GM18858 (cell line): Measurements from ENCODE around the gene ACTL8.

ENCODE experiments used
- ATAC-seq: cut with Tn5 transposase; IDR thresholded peaks from one replicate; pipeline ENCODE4 v1.9.1; 2021; ENCODE audit not compliant: unreplicated experiment

Gene ACTL8, protein sequence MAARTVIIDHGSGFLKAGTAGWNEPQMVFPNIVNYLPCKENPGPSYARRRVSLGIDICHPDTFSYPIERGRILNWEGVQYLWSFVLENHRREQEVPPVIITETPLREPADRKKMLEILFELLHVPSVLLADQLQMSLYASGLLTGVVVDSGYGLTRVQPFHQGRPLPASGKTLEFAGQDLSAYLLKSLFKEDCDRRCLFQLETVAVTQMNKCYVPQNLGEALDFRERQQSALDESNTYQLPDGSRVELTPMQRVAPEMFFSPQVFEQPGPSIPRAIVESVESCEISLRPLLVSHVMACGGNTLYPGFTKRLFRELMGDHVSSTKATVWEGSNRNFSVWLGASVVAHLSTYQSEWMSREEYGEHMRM

GRCh38 chr1:17755120-17755519, at the start of gene ACTL8:
ACTL8 (plus strand) TSS chr1:17755333; CDS start chr1:17823009, 67,676 bp downstream.
- ATAC-seq, result no peak

- no peak for ATAC-seq
Observed at GRCh38 chr1:17706445-17706844, 48.7 kb upstream of the ACTL8 start.

DNA sequence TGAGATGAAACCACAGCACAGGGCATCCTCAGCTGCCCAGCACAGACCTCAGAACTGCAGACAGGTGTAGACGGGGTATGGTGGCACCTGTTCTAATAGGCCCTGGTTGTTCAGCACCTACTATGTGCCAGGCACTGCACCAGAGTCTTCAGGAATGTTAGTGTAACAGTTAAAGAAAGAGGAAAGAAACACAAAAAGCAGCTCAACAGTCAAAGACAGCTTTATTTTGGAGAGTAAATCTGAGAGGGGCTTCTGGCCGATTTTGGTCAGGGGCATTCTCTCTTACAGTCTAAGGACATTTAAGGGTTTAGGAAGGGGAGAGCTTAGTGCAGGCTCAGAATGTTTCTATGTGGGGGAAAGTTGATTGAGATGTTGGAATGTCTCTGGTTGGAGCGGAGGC, 45.2 kb upstream of the ACTL8 start:
- no peak for ATAC-seq

DNA sequence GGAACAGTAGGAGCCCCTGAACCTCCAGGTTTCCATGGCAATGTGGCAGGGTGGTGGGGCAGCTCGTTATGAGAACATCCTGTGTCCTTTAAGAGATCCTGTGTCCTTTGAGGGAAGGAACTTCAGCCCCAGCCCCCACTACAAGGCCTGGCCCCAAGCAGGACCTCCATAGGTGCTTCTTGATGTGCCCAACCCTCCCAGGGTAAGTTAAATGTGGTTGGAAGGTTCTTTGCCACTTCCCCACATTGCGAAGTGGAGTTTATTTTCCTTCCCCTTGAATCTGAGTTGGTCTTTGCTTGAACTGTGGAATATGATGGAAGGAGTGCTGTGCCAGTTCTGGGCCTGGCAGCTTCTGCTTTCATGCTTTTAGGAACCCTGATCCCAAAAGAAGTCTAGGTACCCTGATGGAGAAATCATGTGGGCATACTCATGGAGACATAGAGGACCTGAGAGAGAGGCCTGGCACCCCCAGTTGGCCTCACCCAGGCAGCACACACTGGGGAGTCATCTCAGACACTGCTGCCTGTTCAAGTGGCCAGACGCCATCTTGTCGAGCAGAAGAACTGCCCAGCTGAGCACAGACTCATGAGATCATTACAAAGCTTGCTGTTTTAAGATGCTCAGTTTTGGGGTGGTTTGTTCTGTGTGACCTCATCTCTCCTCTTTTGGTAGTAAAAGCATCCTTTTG, 44.1 kb upstream of the ACTL8 start:
- ATAC-seq, result no peak

DNA sequence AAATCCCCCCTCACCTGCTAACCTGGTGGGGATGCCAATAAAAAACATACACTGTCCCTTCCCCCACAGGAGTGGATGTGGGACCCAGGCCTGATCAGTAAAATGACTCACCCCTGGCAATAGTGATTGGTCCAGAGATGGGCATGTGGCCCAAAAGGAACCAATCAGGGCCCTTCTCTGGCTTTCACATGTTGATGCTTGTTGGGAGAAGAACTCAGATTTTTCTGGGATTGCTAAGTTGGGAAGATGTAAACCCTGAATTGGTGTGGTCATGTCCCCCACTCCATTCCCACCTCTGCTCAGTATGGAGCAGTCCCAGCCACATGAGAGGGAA, 43.6 kb upstream of the ACTL8 start:
- no peak for ATAC-seq

- no peak for ATAC-seq
Observed at GRCh38 chr1:17711941-17712340, 43.2 kb upstream of the ACTL8 start.

GRCh38 chr1:17713993-17714392, 41.1 kb upstream of the ACTL8 start:
- ATAC-seq, result no peak

- ATAC-seq, result no peak
Observed at GRCh38 chr1:17717594-17718535, 37.3 kb upstream of the ACTL8 start.

- no peak for ATAC-seq
Observed at GRCh38 chr1:17719874-17720273, 35.3 kb upstream of the ACTL8 start.

DNA sequence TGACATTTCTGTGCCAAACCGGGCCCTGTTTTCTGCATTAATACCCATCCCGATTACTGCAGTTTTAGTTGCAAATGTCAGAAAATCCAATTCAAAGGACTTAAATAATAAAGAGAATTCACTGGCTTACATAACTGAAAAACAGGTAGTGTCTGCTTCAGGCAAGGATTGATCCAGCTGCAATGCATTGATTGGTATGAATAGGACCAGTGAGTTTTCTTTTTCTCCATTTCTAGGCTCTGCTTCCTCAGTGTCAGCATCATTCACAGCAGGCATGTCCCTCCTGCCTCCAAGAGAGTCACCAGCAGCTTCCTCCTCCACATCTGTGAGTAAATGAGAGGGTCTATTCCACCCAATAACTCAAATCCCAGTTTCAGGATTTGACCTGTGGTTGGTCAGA, 33.7 kb upstream of the ACTL8 start:
- ATAC-seq, result no peak

GRCh38 chr1:17723684-17724083, 31.4 kb upstream of the ACTL8 start:
- ATAC-seq, result no peak

DNA sequence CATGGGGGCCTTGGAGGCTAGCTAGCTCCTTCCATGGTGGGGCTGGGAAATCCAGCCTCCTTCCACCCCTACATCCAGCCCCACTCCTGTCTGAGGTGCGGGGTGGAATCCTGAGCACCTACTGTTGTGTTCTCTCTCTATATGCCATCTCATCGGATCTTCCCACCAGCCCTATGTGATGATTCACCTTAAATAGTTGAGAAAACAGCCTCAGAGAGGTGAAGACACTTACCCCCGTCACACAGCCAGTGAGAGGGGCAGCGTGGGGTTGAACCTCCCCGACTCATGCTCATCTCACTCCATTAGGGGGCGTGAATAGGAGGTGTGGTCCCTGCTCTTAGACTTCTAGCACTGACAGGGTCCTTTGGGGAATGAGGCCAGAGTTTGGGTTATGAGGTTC, 31.0 kb upstream of the ACTL8 start:
- no peak for ATAC-seq

DNA sequence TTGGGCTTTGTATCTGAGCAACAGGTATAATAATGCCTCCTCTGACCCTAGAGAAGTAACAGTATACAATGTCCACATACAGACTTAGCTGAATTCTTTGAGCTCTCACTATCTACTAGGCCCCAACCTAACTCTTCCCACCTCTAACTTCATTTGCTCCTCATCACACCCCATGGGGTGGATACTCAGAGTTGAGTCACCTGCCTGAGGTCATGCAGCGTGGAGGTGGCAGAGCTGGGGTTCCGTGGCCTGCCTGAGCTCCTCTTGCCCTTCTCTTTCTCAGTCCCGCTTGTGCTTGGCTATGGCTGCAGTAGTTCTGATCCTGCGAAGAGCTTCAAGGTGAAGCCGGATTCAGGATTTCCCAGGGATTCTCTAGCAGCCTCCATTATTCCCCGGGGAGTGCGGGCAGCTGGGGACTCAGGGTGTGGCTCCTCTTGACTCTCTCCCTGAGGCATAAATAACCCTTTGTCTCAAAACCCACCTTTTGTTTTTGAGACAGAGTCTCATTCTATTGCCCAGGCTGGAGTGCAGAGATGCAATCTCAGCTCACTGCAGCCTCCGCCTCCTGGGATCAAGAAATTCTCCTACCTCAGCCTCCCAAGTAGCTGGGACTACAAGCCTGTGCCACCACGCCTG, 29.9 kb upstream of the ACTL8 start:
- no peak for ATAC-seq

- ATAC-seq, result no peak
Observed at GRCh38 chr1:17725811-17726582, 29.1 kb upstream of the ACTL8 start.

- ATAC-seq, result no peak
Observed at GRCh38 chr1:17728123-17728712, 26.9 kb upstream of the ACTL8 start.

DNA sequence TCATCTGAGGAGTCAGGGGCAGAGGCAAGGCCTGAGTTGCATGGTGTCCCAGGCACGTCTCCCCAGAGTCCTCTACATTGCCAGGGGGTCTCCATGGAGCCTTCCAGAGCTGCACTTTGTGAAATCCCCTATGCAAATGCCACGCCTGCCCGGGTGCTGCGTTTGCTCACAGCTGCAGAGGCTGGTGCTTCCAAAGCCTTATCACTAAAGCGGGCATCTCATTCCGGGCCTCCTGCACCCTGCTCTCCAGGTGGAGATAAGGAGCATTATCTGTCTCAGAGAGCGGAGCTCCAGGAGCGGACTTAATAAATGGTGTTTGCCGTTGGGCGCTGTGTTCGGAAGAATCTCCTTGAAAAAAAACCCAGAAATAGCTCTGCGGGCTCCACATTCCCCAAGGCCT, 25.9 kb upstream of the ACTL8 start:
- no peak for ATAC-seq

DNA sequence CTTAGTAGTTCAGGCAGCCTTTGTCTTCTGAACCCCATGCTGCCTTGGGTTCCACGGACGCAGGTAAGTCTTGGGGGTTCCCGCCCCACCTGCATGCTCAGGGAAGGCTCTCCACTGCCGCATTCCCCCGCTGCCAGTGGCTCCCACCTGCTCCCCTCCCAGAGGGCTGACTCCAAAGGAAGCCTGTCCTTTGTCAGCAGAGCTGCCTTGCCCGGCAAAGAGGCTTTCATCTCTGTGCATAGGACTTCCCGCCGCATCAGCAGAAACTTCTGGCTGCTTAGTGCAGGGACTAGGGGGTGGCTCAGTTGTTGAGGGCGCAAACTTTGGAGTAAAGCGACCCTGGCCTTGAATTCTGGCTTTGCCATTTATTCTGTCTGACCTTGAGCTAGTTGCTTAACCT, 25.2 kb upstream of the ACTL8 start:
- ATAC-seq, result no peak

GRCh38 chr1:17731460-17731859, 23.7 kb upstream of the ACTL8 start:
- no peak for ATAC-seq

DNA sequence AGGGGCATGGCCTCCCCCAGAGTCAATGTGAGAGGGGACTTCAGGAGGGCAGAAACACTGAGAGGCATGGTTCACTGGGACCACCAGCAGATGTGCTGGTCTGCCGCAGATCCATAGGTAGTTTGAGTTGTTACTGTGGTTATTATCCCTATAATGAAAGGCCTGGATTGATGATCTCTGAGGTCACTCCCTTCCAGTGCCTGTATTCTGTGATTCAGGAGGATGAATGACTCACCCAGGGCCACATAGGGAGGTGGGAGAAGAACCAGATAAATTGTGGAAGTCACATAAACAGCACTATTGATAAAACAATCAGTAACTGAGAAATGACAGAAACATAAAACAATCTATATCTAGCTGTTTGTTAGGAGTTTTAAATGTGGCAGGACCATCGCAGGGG, 22.7 kb upstream of the ACTL8 start:
- no peak for ATAC-seq

DNA sequence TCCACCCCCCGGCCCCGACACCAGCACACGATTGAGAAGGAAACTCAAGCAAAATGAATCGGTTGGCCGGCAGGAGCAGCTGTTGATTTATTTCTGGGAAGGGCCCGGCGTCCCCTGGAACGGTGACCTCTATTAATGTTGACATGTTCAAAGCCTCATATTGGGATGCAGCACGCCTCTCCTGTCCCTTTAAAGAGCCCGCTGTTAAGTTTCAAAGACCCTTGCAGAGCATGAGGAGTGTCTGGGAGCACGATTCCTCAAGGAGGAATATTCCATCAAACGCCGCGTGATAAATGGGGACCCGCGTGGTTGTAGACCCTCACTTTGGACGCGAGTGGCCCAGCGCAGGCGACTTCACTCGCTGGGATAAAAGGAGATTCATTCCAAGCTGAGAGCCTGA, 21.5 kb upstream of the ACTL8 start:
- ATAC-seq, result no peak
